GM23338 (cell line): ENCODE results near the gene SPATA31C2. TPM values are rescaled to one million over a fixed set of nuclear protein-coding genes. Genes with fewer than 3 reads are reported as not detected.
"Not testable (repeated sequence)": the region's sequence is repeated elsewhere in the genome, so short reads cannot be mapped to it uniquely, and the experiment has no call there.

ENCODE experiments used
- ATAC-seq: fragments of 200-7000 bp; cut with Tn5 transposase; 3 replicates; pipeline ENCODE4 v1.9.1; 2020
- DNase-seq: peaks from one replicate; pipeline ENCODE4 v3.0.0-alpha.2; 2015; ENCODE audit warnings: low spot score
- H2AFZ ChIP-seq: fragments of 200-600 bp; sonication (generic); 2 replicates; pipeline ENCODE4 v1.8.0; 2016; ENCODE audit warnings: antibody characterized with exemption, mild to moderate bottlenecking, moderate library complexity
- H3F3A ChIP-seq: fragments of 200-600 bp; sonication (generic); replicated peaks from 2 replicates; pipeline ENCODE4 v1.8.0; 2017; ENCODE audit warnings: antibody characterized with exemption, mixed run types, low read depth
- H3K27ac ChIP-seq: fragments of 200-600 bp; sonication (generic); 2 replicates; pipeline ENCODE4 v1.6.1; 2016; ENCODE audit warnings: low read depth
- H3K27me3 ChIP-seq: fragments of 200-600 bp; sonication (generic); 2 replicates; pipeline ENCODE4 v1.8.0; 2016; ENCODE audit warnings: mild to moderate bottlenecking, mixed run types, moderate library complexity; ENCODE audit not compliant: insufficient read depth
- H3K36me3 ChIP-seq: fragments of 200-600 bp; sonication (generic); 2 replicates; pipeline ENCODE4 v1.8.0; 2016; ENCODE audit warnings: mild to moderate bottlenecking; ENCODE audit not compliant: insufficient read depth
- H3K4me1 ChIP-seq: fragments of 200-600 bp; sonication (generic); 2 replicates; pipeline ENCODE4 v1.8.0; 2016; ENCODE audit warnings: mild to moderate bottlenecking, moderate library complexity; ENCODE audit not compliant: insufficient read depth
- H3K4me2 ChIP-seq: fragments of 200-600 bp; sonication (generic); 2 replicates; pipeline ENCODE4 v1.7.1; 2017; ENCODE audit warnings: mixed run types
- H3K4me3 ChIP-seq: fragments of 200-600 bp; sonication (generic); 2 replicates; pipeline ENCODE4 v1.6.1; 2016; ENCODE audit warnings: mixed run types
- H3K79me2 ChIP-seq: fragments of 200-600 bp; sonication (generic); replicated peaks from 2 replicates; pipeline ENCODE4 v1.8.0; 2017; ENCODE audit warnings: mild to moderate bottlenecking; ENCODE audit not compliant: insufficient read depth
- H3K9me2 ChIP-seq: fragments of 200-600 bp; sonication (generic); 2 replicates; pipeline ENCODE4 v1.8.0; 2017; ENCODE audit not compliant: insufficient read depth
- H4K20me1 ChIP-seq: fragments of 200-600 bp; sonication (generic); replicated peaks from 2 replicates; pipeline ENCODE4 v1.8.0; 2017; ENCODE audit warnings: mild to moderate bottlenecking; ENCODE audit not compliant: insufficient read depth
- H3K27ac Mint-ChIP-seq: 2 replicates; pipeline ENCODE4 v1.8.0; 2020; ENCODE audit warnings: inconsistent platforms, mild to moderate bottlenecking, moderate library complexity, mixed read lengths
- H3K27me3 Mint-ChIP-seq: 3 replicates; pipeline ENCODE4 v1.8.0; 2022; ENCODE audit warnings: low read depth, mild to moderate bottlenecking, moderate library complexity, mixed read lengths, inconsistent platforms; ENCODE audit not compliant: insufficient read depth, poor library complexity
- H3K36me3 Mint-ChIP-seq: 3 replicates; pipeline ENCODE4 v1.8.0; 2021; ENCODE audit warnings: low read depth, mild to moderate bottlenecking, inconsistent platforms, moderate library complexity, mixed read lengths
- H3K4me1 Mint-ChIP-seq: 3 replicates; pipeline ENCODE4 v1.8.0; 2020; ENCODE audit warnings: mild to moderate bottlenecking, inconsistent platforms, mixed read lengths
- H3K4me3 Mint-ChIP-seq: 3 replicates; pipeline ENCODE4 v1.8.0; 2021; ENCODE audit warnings: moderate library complexity, mild to moderate bottlenecking, inconsistent platforms, mixed read lengths
- H3K9me3 Mint-ChIP-seq: 3 replicates; pipeline ENCODE4 v1.8.0; 2020; ENCODE audit warnings: moderate library complexity, mild to moderate bottlenecking, inconsistent platforms, mixed read lengths
- polyA plus RNA-seq: library from polyadenylated mRNA; unstranded; fragments of >200 nt; fragmentation: Nextera tagmentation; extraction: Ambion mirVana; gene quantifications from 2 replicates; pipeline ENCODE4 v1.2.1, GENCODE V29; 2016
- total RNA-seq: library from RNA; depleted of rRNA; stranded (reverse); fragments of >200 nt; shearing (Covaris generic); gene quantifications from 2 replicates; pipeline ENCODE4 v1.2.3, GENCODE V29; 2014

The SPATA31C2 gene
- total and polyA plus RNA-seq, 2 experiments from 2014 or later: 0.08 to 0.35 TPM

GRCh38 chr9:88129556-88129955 lies 8.7 kb downstream of the SPATA31C2 start:
- not testable (repeated sequence) for H3K9me3 Mint-ChIP-seq, H3K79me2 ChIP-seq, H3K36me3 Mint-ChIP-seq, H3K27ac Mint-ChIP-seq, H3K9me2 ChIP-seq, DNase-seq, H4K20me1 ChIP-seq, H3K4me3 Mint-ChIP-seq, H3K27ac ChIP-seq, H3K4me1 ChIP-seq, H3K27me3 Mint-ChIP-seq, H3K4me1 Mint-ChIP-seq, H3K27me3 ChIP-seq, H3F3A ChIP-seq, H3K36me3 ChIP-seq, H3K4me2 ChIP-seq, H3K4me3 ChIP-seq, ATAC-seq, H2AFZ ChIP-seq

GRCh38 chr9:88127700-88128300 lies 10.5 kb downstream of the SPATA31C2 start:
- not testable (repeated sequence) for H3K4me3 ChIP-seq, H3K4me1 Mint-ChIP-seq, H3K36me3 Mint-ChIP-seq, H3K79me2 ChIP-seq, DNase-seq, H3K9me3 Mint-ChIP-seq, H3K27me3 Mint-ChIP-seq, H3K4me2 ChIP-seq, H3K4me1 ChIP-seq, H4K20me1 ChIP-seq, H3K36me3 ChIP-seq, H3K27me3 ChIP-seq, H3K9me2 ChIP-seq, ATAC-seq, H3K4me3 Mint-ChIP-seq, H3K27ac Mint-ChIP-seq, H3F3A ChIP-seq, H2AFZ ChIP-seq, H3K27ac ChIP-seq

GRCh38 chr9:88123413-88123812 lies 14.9 kb downstream of the SPATA31C2 start:
- not testable (repeated sequence) for H3K4me3 Mint-ChIP-seq, H3K27ac ChIP-seq, H3F3A ChIP-seq, H3K27ac Mint-ChIP-seq, H3K36me3 ChIP-seq, H4K20me1 ChIP-seq, H3K27me3 Mint-ChIP-seq, H3K4me1 Mint-ChIP-seq, H3K79me2 ChIP-seq, H3K4me2 ChIP-seq, H3K36me3 Mint-ChIP-seq, H3K27me3 ChIP-seq, H3K9me2 ChIP-seq, H2AFZ ChIP-seq, ATAC-seq, H3K4me3 ChIP-seq, H3K9me3 Mint-ChIP-seq, DNase-seq, H3K4me1 ChIP-seq

GRCh38 chr9:88118121-88118520 lies 20.2 kb downstream of the SPATA31C2 start:
- not testable (repeated sequence) for H3K27me3 ChIP-seq, H3K36me3 Mint-ChIP-seq, H3K4me3 ChIP-seq, H3K4me1 ChIP-seq, H2AFZ ChIP-seq, H3K9me3 Mint-ChIP-seq, DNase-seq, H3F3A ChIP-seq, H3K79me2 ChIP-seq, H3K36me3 ChIP-seq, H4K20me1 ChIP-seq, H3K4me1 Mint-ChIP-seq, H3K4me2 ChIP-seq, ATAC-seq, H3K9me2 ChIP-seq, H3K4me3 Mint-ChIP-seq, H3K27ac ChIP-seq, H3K27ac Mint-ChIP-seq, H3K27me3 Mint-ChIP-seq

GRCh38 chr9:88114968-88115612 lies 23.2 kb downstream of the SPATA31C2 start:
- not testable (repeated sequence) for H3K27me3 ChIP-seq, H3K27ac ChIP-seq, H3K36me3 Mint-ChIP-seq, H3K9me3 Mint-ChIP-seq, DNase-seq, H2AFZ ChIP-seq, H3K4me1 ChIP-seq, H3K27ac Mint-ChIP-seq, H3K36me3 ChIP-seq, H3K4me3 ChIP-seq, ATAC-seq, H3F3A ChIP-seq, H3K4me1 Mint-ChIP-seq, H3K9me2 ChIP-seq, H4K20me1 ChIP-seq, H3K79me2 ChIP-seq, H3K4me3 Mint-ChIP-seq, H3K4me2 ChIP-seq, H3K27me3 Mint-ChIP-seq

GRCh38 chr9:88114283-88114967 lies 23.9 kb downstream of the SPATA31C2 start:
- not testable (repeated sequence) for H3K4me3 Mint-ChIP-seq, DNase-seq

More at GRCh38 chr9:88114283-88114967, 23.9 kb downstream of the SPATA31C2 start:
- not testable (repeated sequence) for H3K4me1 Mint-ChIP-seq, H3K27me3 ChIP-seq, H4K20me1 ChIP-seq, H3K27ac Mint-ChIP-seq, H3K4me2 ChIP-seq, H3K9me3 Mint-ChIP-seq, H3K4me1 ChIP-seq, H3K4me3 ChIP-seq, H3K27ac ChIP-seq, H3K9me2 ChIP-seq, ATAC-seq, H3K27me3 Mint-ChIP-seq, H2AFZ ChIP-seq, H3K36me3 Mint-ChIP-seq, H3K79me2 ChIP-seq, H3K36me3 ChIP-seq, H3F3A ChIP-seq
